Neural cell (in vitro differentiated cells): Measurements from ENCODE around the gene KRT80. TPM values are rescaled to one million over a fixed set of nuclear protein-coding genes. Genes with fewer than 3 reads are reported as not detected.

ENCODE experiments used
- H2AFZ ChIP-seq: fragments of 200-600, 300-800 bp; sonication (generic), shearing (Covaris generic); 2 replicates; pipeline ENCODE4 v1.6.0; 2014; ENCODE audit warnings: low read depth, mild to moderate bottlenecking, antibody characterized with exemption, low read length, moderate library complexity
- H3F3A ChIP-seq: fragments of 200-600 bp; shearing (Covaris generic); 2 replicates; pipeline ENCODE4 v1.6.1; 2016; ENCODE audit warnings: mild to moderate bottlenecking, moderate library complexity, mixed read lengths, antibody characterized with exemption, low read length; ENCODE audit not compliant: insufficient read depth, poor library complexity, severe bottlenecking
- H3K27ac ChIP-seq: fragments of 200-600, 300-800 bp; sonication (generic), shearing (Covaris generic); 2 replicates; pipeline ENCODE4 v1.5.1; 2014; ENCODE audit warnings: mild to moderate bottlenecking, low read length, moderate library complexity
- H3K27me3 ChIP-seq: fragments of 300-800, 200-600 bp; sonication (generic), shearing (Covaris generic); 2 replicates; pipeline ENCODE4 v1.6.0; 2014; ENCODE audit warnings: mild to moderate bottlenecking, low read depth, low read length, moderate library complexity; ENCODE audit not compliant: insufficient read depth
- H3K36me3 ChIP-seq: fragments of 300-800, 200-600 bp; sonication (generic), shearing (Covaris generic); 2 replicates; pipeline ENCODE4 v1.5.1; 2014; ENCODE audit warnings: mild to moderate bottlenecking, antibody characterized with exemption, low read length, moderate library complexity; ENCODE audit not compliant: insufficient read depth
- H3K4me2 ChIP-seq: fragments of 300-800, 200-600 bp; sonication (generic), shearing (Covaris generic); 2 replicates; pipeline ENCODE4 v1.6.0; 2014; ENCODE audit warnings: mild to moderate bottlenecking, low read length
- H3K4me3 ChIP-seq: fragments of 300-800, 200-600 bp; sonication (generic), shearing (Covaris generic); 2 replicates; pipeline ENCODE4 v1.5.1; 2014; ENCODE audit warnings: mild to moderate bottlenecking, low read length, moderate library complexity
- H3K79me2 ChIP-seq: fragments of 200-600 bp; shearing (Covaris generic); replicated peaks from 2 replicates; pipeline ENCODE4 v1.6.0; 2014; ENCODE audit warnings: mild to moderate bottlenecking, low read length, moderate library complexity; ENCODE audit not compliant: insufficient read depth
- H3K9ac ChIP-seq: fragments of 300-800, 200-600 bp; sonication (generic), shearing (Covaris generic); 2 replicates; pipeline ENCODE4 v1.6.1; 2016; ENCODE audit warnings: mild to moderate bottlenecking, low read length, mixed read lengths
- H3K9me2 ChIP-seq: fragments of 200-600 bp; shearing (Covaris generic); 2 replicates; pipeline ENCODE4 v1.6.1; 2016; ENCODE audit warnings: mild to moderate bottlenecking, low read length, mixed read lengths; ENCODE audit not compliant: insufficient read depth
- H3K9me3 ChIP-seq: fragments of 200-600, 300-800 bp; sonication (generic), shearing (Covaris generic); 2 replicates; pipeline ENCODE4 v1.6.1; 2016; ENCODE audit warnings: mild to moderate bottlenecking, mixed run types, low read length, moderate library complexity, mixed read lengths
- H4K20me1 ChIP-seq: fragments of 200-600 bp; shearing (Covaris generic); 2 replicates; pipeline ENCODE4 v1.6.1; 2016; ENCODE audit warnings: mild to moderate bottlenecking, mixed run types; ENCODE audit not compliant: insufficient read depth
- CTCF ChIP-seq: fragments of 450-650 bp; IDR thresholded peaks from 2 replicates; pipeline ENCODE4 v1.5.1; 2014; ENCODE audit warnings: antibody characterized with exemption, mild to moderate bottlenecking, moderate library complexity; ENCODE audit not compliant: poor library complexity, severe bottlenecking
- EP300 ChIP-seq: fragments of 450-650 bp; conservative IDR thresholded peaks from 2 replicates; pipeline ENCODE4 v1.6.1; 2014; ENCODE audit warnings: antibody characterized with exemption, mild to moderate bottlenecking, moderate library complexity; ENCODE audit not compliant: poor library complexity, severe bottlenecking
- EZH2 ChIP-seq: fragments of 200-600, 300-800 bp; shearing (Covaris generic), sonication (generic); IDR thresholded peaks from 2 replicates; pipeline ENCODE4 v1.6.1; 2014; ENCODE audit warnings: antibody characterized with exemption, low read length, borderline replicate concordance, mild to moderate bottlenecking; ENCODE audit not compliant: insufficient read depth, poor library complexity, severe bottlenecking
- MXI1 ChIP-seq: fragments of 450-650 bp; conservative IDR thresholded peaks from 2 replicates; pipeline ENCODE4 v1.6.1; 2014; ENCODE audit warnings: antibody characterized with exemption, mild to moderate bottlenecking; ENCODE audit not compliant: poor library complexity, severe bottlenecking
- POLR2AphosphoS5 ChIP-seq: IDR thresholded peaks from 2 replicates; pipeline ENCODE4 v1.6.1; 2012
- RAD21 ChIP-seq: fragments of 450-650 bp; conservative IDR thresholded peaks from 2 replicates; pipeline ENCODE4 v1.6.1; 2014; ENCODE audit warnings: antibody characterized with exemption, mild to moderate bottlenecking, moderate library complexity
- REST ChIP-seq: IDR thresholded peaks from 2 replicates; pipeline ENCODE4 v1.6.1; 2012; ENCODE audit warnings: borderline replicate concordance
- SMC3 ChIP-seq: fragments of 450-650 bp; conservative IDR thresholded peaks from 2 replicates; pipeline ENCODE4 v1.6.1; 2014; ENCODE audit warnings: antibody characterized with exemption, mild to moderate bottlenecking, moderate library complexity; ENCODE audit not compliant: poor library complexity
- TAF1 ChIP-seq: IDR thresholded peaks from 2 replicates; pipeline ENCODE4 v1.6.1; 2012; ENCODE audit warnings: low read depth
- polyA plus RNA-seq: library from polyadenylated mRNA; depleted of rRNA; stranded (reverse); fragments of >200 nt; gene quantifications from 2 replicates; pipeline ENCODE4 v1.2.3, GENCODE V29; 2014

The KRT80 gene
- polyA plus RNA-seq, 1 donor from 2014 or later: not detected

- Histone ChIP-seq H3K9me3 (no peaks in the 10 kb centered on the region), H3F3A (no peaks in the 10 kb centered on the region), H3K9ac (no peak overlapping the region), H4K20me1 (no peaks in the 10 kb centered on the region), H3K36me3 (no peaks in the 10 kb centered on the region), H2AFZ (no peak overlapping the region), H3K27me3 (no peaks in the 10 kb centered on the region), H3K9me2 (no peaks in the 10 kb centered on the region), H3K4me3 (no peak overlapping the region), H3K79me2 (no peaks in the 10 kb centered on the region), H3K4me2 (no peak overlapping the region), H3K27ac (no peak overlapping the region)
- TF ChIP-seq TAF1 (no peak), EZH2 (no peak), CTCF (no peak), RAD21 (no peak), REST (no peak), MXI1 (no peak), EP300 (no peak), POLR2AphosphoS5 (no peak), SMC3 (no peak)
Observed at GRCh38 chr12:52127683-52128450, 63.9 kb downstream of the KRT80 start.

GRCh38 chr12:52126605-52127578 lies 64.9 kb downstream of the KRT80 start:
- Histone ChIP-seq H3K4me2 (no peak overlapping the region), H3K9me2 (no peaks in the 10 kb centered on the region), H3K9me3 (no peaks in the 10 kb centered on the region), H2AFZ (no peak overlapping the region), H3K79me2 (no peaks in the 10 kb centered on the region), H3F3A (no peaks in the 10 kb centered on the region), H4K20me1 (no peaks in the 10 kb centered on the region), H3K9ac (no peak overlapping the region), H3K27me3 (no peaks in the 10 kb centered on the region), H3K4me3 (no peak overlapping the region), H3K27ac (no peak overlapping the region), H3K36me3 (no peaks in the 10 kb centered on the region)
- TF ChIP-seq SMC3 (no peak), MXI1 (no peak), RAD21 (no peak), EP300 (no peak), CTCF (no peak), POLR2AphosphoS5 (no peak), REST (no peak), EZH2 (no peak), TAF1 (no peak)
